SU-DHL-6 (cell line): ENCODE results near the gene MYO15B.

ENCODE experiments used
- H2AFZ ChIP-seq: fragments of 200-600 bp; sonication (generic); 2 replicates; pipeline ENCODE4 v1.6.1; 2014; ENCODE audit warnings: low read depth, mild to moderate bottlenecking, moderate library complexity, mixed read lengths, antibody characterized with exemption, low read length; ENCODE audit not compliant: severe bottlenecking
- H3F3A ChIP-seq: fragments of 200-600 bp; shearing (Covaris generic); 2 replicates; pipeline ENCODE4 v1.6.0; 2016; ENCODE audit warnings: antibody characterized with exemption, mild to moderate bottlenecking; ENCODE audit not compliant: insufficient read depth
- H3K27ac ChIP-seq: fragments of 200-600 bp; sonication (generic); 2 replicates; pipeline ENCODE4 v1.5.1; 2016; ENCODE audit warnings: low read depth, mild to moderate bottlenecking, low read length, moderate library complexity, mixed read lengths
- H3K27me3 ChIP-seq: fragments of 200-600 bp; sonication (generic), shearing (Covaris generic); 2 replicates; pipeline ENCODE4 v1.6.0; 2014; ENCODE audit warnings: mild to moderate bottlenecking, low read length
- H3K36me3 ChIP-seq: fragments of 200-600 bp; sonication (generic); 2 replicates; pipeline ENCODE4 v1.6.1; 2014; ENCODE audit warnings: mild to moderate bottlenecking, low read length, mixed read lengths
- H3K4me2 ChIP-seq: fragments of 300-600, 200-600 bp; shearing (Covaris generic), sonication (generic); 2 replicates; pipeline ENCODE4 v1.6.0; 2014; ENCODE audit warnings: low read length, low read depth, mild to moderate bottlenecking; ENCODE audit not compliant: poor library complexity, severe bottlenecking
- H3K4me3 ChIP-seq: fragments of 200-600 bp; sonication (generic); 2 replicates; pipeline ENCODE4 v1.5.1; 2014; ENCODE audit warnings: antibody characterized with exemption, low read length, mild to moderate bottlenecking, mixed read lengths; ENCODE audit not compliant: insufficient read depth, poor library complexity, severe bottlenecking
- H3K79me2 ChIP-seq: fragments of 200-600 bp; sonication (generic); 2 replicates; pipeline ENCODE4 v1.6.1; 2014; ENCODE audit warnings: mild to moderate bottlenecking, low read length, moderate library complexity; ENCODE audit not compliant: insufficient read depth
- H3K9ac ChIP-seq: fragments of 200-600 bp; sonication (generic); 2 replicates; pipeline ENCODE4 v1.7.0; 2014; ENCODE audit warnings: mild to moderate bottlenecking, low read length
- H3K9me2 ChIP-seq: fragments of 200-600 bp; sonication (generic); replicated peaks from 2 replicates; pipeline ENCODE4 v1.6.1; 2014; ENCODE audit warnings: low read length; ENCODE audit not compliant: insufficient read depth
- H3K9me3 ChIP-seq: fragments of 200-600 bp; sonication (generic); 2 replicates; pipeline ENCODE4 v1.6.1; 2014; ENCODE audit warnings: low read length, mixed read lengths; ENCODE audit not compliant: insufficient read depth
- H4K20me1 ChIP-seq: fragments of 200-600 bp; sonication (generic); 2 replicates; pipeline ENCODE4 v1.6.1; 2014; ENCODE audit warnings: low read depth, mild to moderate bottlenecking, antibody characterized with exemption, low read length, moderate library complexity, mixed read lengths
- EZH2phosphoT487 ChIP-seq: fragments of 200-600 bp; sonication (generic), shearing (Covaris generic); conservative IDR thresholded peaks from 2 replicates; pipeline ENCODE4 v1.6.1; 2018; ENCODE audit warnings: mild to moderate bottlenecking, antibody characterized with exemption, low read length, moderate library complexity, mixed read lengths
- TF ChIP-seq, protein P1 (sequence below): fragments of 200-600 bp; sonication (generic); IDR thresholded peaks from one replicate; pipeline ENCODE4 v1.5.1; 2017; ENCODE audit warnings: antibody characterized with exemption, mild to moderate bottlenecking, low read length, moderate library complexity; ENCODE audit not compliant: insufficient read depth, poor library complexity, severe bottlenecking

The MYO15B gene

DNA sequence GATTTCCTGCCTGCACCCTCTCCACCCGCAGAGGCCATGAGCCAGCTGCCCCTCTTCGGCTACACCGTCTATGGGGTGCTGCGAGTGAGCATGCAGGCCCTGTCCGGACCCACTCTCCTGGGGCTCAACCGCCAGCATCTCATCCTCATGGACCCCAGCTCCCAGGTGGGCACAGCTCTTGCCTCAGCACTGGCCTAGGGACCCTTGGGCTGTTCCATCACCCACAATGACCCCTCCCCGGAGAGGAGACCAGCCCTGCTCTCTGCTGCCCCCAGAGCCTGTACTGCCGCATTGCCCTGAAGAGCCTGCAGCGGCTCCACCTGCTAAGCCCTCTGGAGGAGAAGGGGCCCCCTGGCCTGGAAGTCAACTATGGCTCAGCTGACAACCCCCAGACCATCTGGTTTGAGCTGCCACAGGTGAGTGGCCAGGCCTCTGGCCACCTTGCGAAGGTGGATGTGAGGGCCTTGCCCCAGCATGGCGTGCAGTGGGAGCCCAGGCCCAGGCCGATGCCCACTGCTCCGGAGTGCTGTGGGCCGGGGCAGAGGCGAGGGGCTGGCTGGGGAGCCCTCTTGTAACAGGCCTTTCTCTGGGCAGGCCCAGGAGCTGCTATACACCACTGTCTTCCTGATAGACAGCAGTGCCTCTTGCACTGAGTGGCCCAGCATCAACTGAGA, 38.4 kb downstream of the MYO15B start:
- H3K27ac ChIP-seq: no peak overlapping the region
- no peaks in the 10 kb centered on the region for H3K79me2 ChIP-seq
- no peaks in the 10 kb centered on the region for H3K27me3 ChIP-seq
- TF ChIP-seq, protein P1, sequence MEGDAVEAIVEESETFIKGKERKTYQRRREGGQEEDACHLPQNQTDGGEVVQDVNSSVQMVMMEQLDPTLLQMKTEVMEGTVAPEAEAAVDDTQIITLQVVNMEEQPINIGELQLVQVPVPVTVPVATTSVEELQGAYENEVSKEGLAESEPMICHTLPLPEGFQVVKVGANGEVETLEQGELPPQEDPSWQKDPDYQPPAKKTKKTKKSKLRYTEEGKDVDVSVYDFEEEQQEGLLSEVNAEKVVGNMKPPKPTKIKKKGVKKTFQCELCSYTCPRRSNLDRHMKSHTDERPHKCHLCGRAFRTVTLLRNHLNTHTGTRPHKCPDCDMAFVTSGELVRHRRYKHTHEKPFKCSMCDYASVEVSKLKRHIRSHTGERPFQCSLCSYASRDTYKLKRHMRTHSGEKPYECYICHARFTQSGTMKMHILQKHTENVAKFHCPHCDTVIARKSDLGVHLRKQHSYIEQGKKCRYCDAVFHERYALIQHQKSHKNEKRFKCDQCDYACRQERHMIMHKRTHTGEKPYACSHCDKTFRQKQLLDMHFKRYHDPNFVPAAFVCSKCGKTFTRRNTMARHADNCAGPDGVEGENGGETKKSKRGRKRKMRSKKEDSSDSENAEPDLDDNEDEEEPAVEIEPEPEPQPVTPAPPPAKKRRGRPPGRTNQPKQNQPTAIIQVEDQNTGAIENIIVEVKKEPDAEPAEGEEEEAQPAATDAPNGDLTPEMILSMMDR: peak; percentile 58
- TF ChIP-seq EZH2phosphoT487: no peak
- H2AFZ ChIP-seq: no peak overlapping the region
- H3K4me2 ChIP-seq: no peak overlapping the region
- H3K9ac ChIP-seq: no peak overlapping the region
- no peaks in the 10 kb centered on the region for H3F3A ChIP-seq
- H4K20me1 ChIP-seq: no peaks in the 10 kb centered on the region
- H3K36me3 ChIP-seq: no peaks in the 10 kb centered on the region
- H3K9me2 ChIP-seq: no peaks in the 10 kb centered on the region
- H3K9me3 ChIP-seq: no peaks in the 10 kb centered on the region
- H3K4me3 ChIP-seq: no peak overlapping the region

DNA sequence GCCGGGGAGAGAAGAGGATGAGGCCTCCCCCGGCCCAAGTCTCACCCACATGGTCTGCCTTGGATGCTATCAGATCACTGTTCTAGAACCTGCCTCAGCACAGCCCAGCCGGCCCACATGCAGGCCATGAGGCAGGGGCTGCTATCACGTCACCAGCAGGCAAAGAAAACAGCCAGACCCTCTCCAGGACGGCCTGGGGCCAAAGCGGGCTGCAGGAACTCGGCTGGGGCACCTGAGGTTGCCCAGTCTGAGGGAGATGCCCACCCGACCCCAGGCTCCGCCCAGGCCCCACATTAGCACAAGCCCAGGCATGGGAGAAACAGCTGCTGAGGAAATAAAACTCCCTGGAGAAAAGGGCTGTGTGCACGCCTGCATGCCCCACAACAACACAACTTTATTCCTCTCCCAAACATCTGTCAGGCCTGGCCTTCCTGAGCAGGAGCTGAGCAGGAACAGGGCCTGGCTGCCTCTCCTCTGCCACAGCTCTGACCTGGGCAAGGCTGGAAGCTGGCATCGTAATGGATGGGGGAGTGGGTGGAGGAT, 39.0 kb downstream of the MYO15B start:
- Histone ChIP-seq H3K4me2 (no peak overlapping the region), H3K4me3 (no peak overlapping the region), H2AFZ (no peak overlapping the region)

GRCh38 chr17:75627094-75627493, 39.5 kb downstream of the MYO15B start:
- Histone ChIP-seq H2AFZ (no peak overlapping the region), H4K20me1 (no peaks in the 10 kb centered on the region), H3K9me2 (no peaks in the 10 kb centered on the region), H3K4me2 (no peak overlapping the region), H3K36me3 (no peaks in the 10 kb centered on the region), H3K9me3 (no peaks in the 10 kb centered on the region), H3F3A (no peaks in the 10 kb centered on the region), H3K9ac (no peak overlapping the region), H3K27ac (no peak overlapping the region), H3K79me2 (no peaks in the 10 kb centered on the region), H3K4me3 (no peak overlapping the region), H3K27me3 (no peaks in the 10 kb centered on the region)
- no peak for TF ChIP-seq EZH2phosphoT487
- TF ChIP-seq, protein P1: no peak

More for the DNA sequence above, 39.0 kb downstream of the MYO15B start:
- Histone ChIP-seq H3K9ac (no peak overlapping the region), H3K9me2 (no peaks in the 10 kb centered on the region), H3F3A (no peaks in the 10 kb centered on the region), H3K36me3 (no peaks in the 10 kb centered on the region), H3K79me2 (no peaks in the 10 kb centered on the region), H3K27me3 (no peaks in the 10 kb centered on the region), H4K20me1 (no peaks in the 10 kb centered on the region), H3K27ac (no peak overlapping the region), H3K9me3 (no peaks in the 10 kb centered on the region)
- TF ChIP-seq, protein P1: no peak
- no peak for TF ChIP-seq EZH2phosphoT487
